NB4 (cell line): ENCODE data around the gene CCDC68.

Experiments
- POLR2A ChIP-seq: IDR thresholded peaks from 2 replicates; pipeline ENCODE4 v1.6.1; 2011; ENCODE audit warnings: mild to moderate bottlenecking; ENCODE audit not compliant: insufficient read length; ENCODE audit errors: extremely low read depth
- TF ChIP-seq, protein P1 (sequence below): IDR thresholded peaks from one replicate; pipeline ENCODE4 v1.5.1; 2012; ENCODE audit warnings: low read depth, low read length
- TF ChIP-seq, protein P2 (sequence below): IDR thresholded peaks from 2 replicates; pipeline ENCODE4 v1.6.1; 2011; ENCODE audit warnings: low read depth, low read length

GRCh38 chr18:54879691-54880090, 79.6 kb downstream of the CCDC68 start:
- TF ChIP-seq, protein P1, sequence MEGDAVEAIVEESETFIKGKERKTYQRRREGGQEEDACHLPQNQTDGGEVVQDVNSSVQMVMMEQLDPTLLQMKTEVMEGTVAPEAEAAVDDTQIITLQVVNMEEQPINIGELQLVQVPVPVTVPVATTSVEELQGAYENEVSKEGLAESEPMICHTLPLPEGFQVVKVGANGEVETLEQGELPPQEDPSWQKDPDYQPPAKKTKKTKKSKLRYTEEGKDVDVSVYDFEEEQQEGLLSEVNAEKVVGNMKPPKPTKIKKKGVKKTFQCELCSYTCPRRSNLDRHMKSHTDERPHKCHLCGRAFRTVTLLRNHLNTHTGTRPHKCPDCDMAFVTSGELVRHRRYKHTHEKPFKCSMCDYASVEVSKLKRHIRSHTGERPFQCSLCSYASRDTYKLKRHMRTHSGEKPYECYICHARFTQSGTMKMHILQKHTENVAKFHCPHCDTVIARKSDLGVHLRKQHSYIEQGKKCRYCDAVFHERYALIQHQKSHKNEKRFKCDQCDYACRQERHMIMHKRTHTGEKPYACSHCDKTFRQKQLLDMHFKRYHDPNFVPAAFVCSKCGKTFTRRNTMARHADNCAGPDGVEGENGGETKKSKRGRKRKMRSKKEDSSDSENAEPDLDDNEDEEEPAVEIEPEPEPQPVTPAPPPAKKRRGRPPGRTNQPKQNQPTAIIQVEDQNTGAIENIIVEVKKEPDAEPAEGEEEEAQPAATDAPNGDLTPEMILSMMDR: no peak
- TF ChIP-seq POLR2A: no peak
- TF ChIP-seq, protein P2, sequence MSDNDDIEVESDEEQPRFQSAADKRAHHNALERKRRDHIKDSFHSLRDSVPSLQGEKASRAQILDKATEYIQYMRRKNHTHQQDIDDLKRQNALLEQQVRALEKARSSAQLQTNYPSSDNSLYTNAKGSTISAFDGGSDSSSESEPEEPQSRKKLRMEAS: no peak
